Brain microvascular endothelial cell (primary cell): ENCODE measurements around the gene SAMD4A.

ENCODE experiments used
- DNase-seq: peaks from one replicate; pipeline ENCODE4 v3.0.0-alpha.2; 2020
- H3K27ac ChIP-seq: fragments of 250-450 bp; sonication (Bioruptor Pico); 2 replicates; pipeline ENCODE4 v1.5.1; 2020; ENCODE audit warnings: mild to moderate bottlenecking, moderate library complexity
- H3K27me3 ChIP-seq: fragments of 250-450 bp; sonication (Bioruptor Pico); replicated peaks from 2 replicates; pipeline ENCODE4 v1.5.1; 2020; ENCODE audit warnings: mild to moderate bottlenecking
- H3K36me3 ChIP-seq: fragments of 250-450 bp; sonication (Bioruptor Pico); replicated peaks from 2 replicates; pipeline ENCODE4 v1.5.1; 2020; ENCODE audit warnings: mild to moderate bottlenecking
- H3K4me3 ChIP-seq: 2 replicates; pipeline ENCODE4 v1.5.1; 2011; ENCODE audit warnings: low read depth, mild to moderate bottlenecking, control low read depth, low read length, moderate library complexity
- in situ Hi-C: cut with HindIII; loops from 2 replicates; pipeline ENCODE4 v1.10.0; 2017; ENCODE audit warnings: low sequenced_read_pairs, low pct_ligation_motif_present
- TF ChIP-seq, protein P1 (sequence below): IDR thresholded peaks from 2 replicates; pipeline ENCODE4 v1.5.1; 2011; ENCODE audit warnings: low read depth, mild to moderate bottlenecking, moderate library complexity, low read length, control low read depth, inconsistent platforms; ENCODE audit errors: missing control alignments

SAMD4A gene

DNA sequence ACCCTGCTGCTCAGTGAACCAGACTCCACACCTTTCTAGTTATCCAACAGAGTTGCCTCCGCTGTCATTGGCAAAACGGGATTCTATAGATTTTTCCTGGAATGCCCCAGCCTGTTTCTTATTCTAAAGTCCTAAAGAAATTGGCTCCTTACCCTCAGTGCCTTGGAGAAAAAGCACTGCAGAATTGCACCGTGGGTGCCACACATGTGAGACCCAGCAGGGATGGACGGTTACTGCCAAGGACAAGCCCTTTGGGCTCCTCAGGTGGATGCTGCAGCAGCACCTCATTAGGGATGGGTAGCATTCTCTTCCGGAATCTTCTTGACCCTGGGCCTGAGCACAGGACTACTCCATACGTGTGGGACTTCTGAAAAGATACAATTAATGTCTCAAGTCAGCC is 214.2 kb downstream of the SAMD4A start:
- TF ChIP-seq, protein P1, sequence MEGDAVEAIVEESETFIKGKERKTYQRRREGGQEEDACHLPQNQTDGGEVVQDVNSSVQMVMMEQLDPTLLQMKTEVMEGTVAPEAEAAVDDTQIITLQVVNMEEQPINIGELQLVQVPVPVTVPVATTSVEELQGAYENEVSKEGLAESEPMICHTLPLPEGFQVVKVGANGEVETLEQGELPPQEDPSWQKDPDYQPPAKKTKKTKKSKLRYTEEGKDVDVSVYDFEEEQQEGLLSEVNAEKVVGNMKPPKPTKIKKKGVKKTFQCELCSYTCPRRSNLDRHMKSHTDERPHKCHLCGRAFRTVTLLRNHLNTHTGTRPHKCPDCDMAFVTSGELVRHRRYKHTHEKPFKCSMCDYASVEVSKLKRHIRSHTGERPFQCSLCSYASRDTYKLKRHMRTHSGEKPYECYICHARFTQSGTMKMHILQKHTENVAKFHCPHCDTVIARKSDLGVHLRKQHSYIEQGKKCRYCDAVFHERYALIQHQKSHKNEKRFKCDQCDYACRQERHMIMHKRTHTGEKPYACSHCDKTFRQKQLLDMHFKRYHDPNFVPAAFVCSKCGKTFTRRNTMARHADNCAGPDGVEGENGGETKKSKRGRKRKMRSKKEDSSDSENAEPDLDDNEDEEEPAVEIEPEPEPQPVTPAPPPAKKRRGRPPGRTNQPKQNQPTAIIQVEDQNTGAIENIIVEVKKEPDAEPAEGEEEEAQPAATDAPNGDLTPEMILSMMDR: no peak
- Histone ChIP-seq H3K27ac (no peak overlapping the region), H3K4me3 (no peak overlapping the region), H3K36me3 (peaks cover 9% of the 10 kb centered on the region), H3K27me3 (no peaks in the 10 kb centered on the region)
- in situ Hi-C loops: no loop called here
- DNase-seq: no peak

DNA sequence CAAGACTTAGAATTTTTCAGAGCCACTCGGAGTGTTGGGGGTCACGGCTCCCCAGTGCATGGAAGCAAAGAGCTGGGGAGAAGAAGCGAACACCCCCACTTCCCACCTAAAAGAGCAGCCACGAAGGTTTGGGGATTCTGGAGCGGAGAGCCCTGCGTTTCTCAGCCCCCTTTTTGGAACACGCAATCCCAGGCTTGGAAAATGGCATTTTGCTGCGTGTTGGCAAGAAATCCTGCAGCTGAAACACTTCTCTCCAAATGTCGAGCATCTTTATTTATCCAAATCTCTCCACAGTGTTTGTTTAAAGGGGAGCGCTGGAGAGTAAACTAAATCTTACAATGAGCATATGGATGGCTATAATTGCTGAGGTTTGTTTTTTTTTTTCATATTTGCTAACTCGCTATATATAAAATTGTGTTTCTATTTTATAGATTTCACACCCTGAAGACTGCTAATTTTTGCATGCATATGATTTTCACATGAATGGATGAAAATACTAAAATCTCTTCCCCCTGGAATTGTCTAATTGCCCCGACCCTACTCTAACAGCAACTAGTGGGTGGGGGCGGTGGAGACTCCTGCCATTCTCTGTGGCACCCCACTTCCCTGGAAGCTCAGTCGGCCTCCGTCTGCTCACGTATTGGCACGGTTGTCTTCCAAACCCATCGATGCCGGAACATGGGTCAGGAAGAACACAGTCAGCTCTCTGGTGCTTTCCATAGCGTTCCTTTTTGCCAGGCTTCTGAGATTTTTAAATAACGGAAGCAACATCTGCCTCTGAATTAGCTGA is 215.2 kb downstream of the SAMD4A start:
- no peak overlapping the region for H3K4me3 ChIP-seq
- no peaks in the 10 kb centered on the region for H3K27me3 ChIP-seq
- TF ChIP-seq, protein P1: no peak
- H3K36me3 ChIP-seq: peaks cover 9% of the 10 kb centered on the region
- in situ Hi-C loops: no loop called here
- no peak overlapping the region for H3K27ac ChIP-seq
- DNase-seq: no peak

DNA sequence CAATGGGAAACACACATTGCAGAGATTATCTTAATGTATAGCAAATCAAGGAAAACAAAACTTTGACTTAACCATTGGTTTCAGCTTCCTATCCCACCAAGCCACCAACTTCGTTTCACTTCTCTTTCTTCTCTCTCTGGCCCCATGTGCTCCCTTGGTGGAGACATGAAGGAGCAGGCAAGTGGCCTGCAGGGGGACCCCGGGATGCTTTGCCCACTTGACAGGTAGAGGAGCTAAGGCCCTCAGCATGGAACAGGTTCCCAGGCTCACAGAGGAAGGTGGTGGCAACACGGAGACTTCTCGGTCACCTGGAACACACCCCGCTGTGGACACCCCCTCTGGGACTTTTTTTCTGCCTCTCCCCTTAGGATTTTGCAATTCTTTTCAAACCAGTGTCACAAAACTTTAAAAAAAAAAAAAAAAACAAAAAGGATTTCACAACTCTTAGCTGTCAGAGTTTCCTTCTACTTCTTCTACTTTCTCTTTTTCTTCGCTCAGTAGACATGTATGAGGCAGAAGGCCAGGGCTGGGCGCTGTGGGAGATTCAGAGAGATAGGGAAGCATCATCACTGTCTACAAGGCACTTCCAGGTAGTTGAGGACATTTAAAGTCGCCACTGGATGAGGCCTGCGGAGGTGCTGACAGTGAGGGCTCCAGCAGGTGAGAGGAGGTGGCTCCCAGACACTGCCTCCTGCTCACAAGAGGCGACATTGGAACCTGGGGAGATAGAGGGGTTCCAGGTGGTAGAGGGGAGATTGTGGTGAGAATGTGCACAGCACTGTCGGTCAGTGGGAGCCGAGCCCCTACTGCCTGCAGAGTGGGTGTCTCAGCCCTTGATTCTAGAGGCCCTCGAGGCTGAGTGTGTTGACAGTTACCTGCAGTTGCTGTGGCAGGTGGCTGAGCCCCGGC is 216.1 kb downstream of the SAMD4A start:
- no peaks in the 10 kb centered on the region for H3K27me3 ChIP-seq
- in situ Hi-C loops: no loop called here
- DNase-seq: no peak
- H3K27ac ChIP-seq: no peak overlapping the region
- TF ChIP-seq, protein P1: peak; percentile 51
- no peak overlapping the region for H3K4me3 ChIP-seq
- H3K36me3 ChIP-seq: peaks cover 9% of the 10 kb centered on the region

DNA sequence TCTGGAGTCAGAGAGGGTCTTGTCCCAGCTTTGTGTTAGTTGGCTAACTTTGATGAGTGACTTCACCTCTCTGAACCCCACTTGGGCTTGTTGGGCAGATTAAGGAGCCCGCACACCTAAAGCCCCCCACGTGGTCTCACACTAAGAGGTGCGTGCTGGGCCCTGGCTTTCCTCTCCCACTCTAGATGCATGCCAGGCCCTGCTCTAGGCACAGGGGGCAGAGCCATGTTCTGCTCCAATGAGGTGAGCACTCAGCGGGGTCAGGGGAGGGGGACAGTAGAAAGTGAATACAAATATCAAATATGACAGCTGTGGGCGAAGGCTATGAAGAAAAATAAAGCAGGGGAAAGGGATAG is 216.7 kb downstream of the SAMD4A start:
- in situ Hi-C loops: no loop called here
- Histone ChIP-seq H3K27ac (no peak overlapping the region), H3K27me3 (no peaks in the 10 kb centered on the region), H3K36me3 (peaks cover 7% of the 10 kb centered on the region), H3K4me3 (no peak overlapping the region)
- TF ChIP-seq, protein P1: no peak
- no peak for DNase-seq

DNA sequence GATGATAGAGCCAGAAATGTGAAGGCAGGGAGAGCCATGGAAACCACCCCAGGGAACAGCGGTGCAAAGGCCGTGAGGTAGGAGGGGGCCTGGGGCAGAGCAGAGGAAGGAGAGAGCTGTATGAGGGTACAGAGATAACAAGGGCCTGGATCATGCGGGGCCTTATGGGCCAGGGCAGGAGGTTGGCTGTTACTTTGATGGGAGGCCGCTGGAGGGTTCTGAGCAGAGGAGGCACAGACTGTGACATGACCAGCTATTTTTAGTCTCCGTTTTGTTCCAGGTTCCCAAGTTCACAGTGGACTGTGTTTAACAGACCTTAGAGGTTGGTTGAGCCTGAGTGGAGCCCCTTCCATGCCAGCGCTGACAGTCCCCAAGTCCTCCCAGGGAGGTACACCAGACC is 217.1 kb downstream of the SAMD4A start:
- in situ Hi-C loops: no loop called here
- Histone ChIP-seq H3K27ac (no peak overlapping the region), H3K27me3 (no peaks in the 10 kb centered on the region), H3K4me3 (no peak overlapping the region), H3K36me3 (peaks cover 5% of the 10 kb centered on the region)
- TF ChIP-seq, protein P1: no peak
- DNase-seq: no peak
